LNCaP clone FGC (cell line): Measurements from ENCODE around the gene NMNAT1.
"Not testable (repeated sequence)": the region's sequence is repeated elsewhere in the genome, so short reads cannot be mapped to it uniquely, and the experiment has no call there.

Source experiments
- DNase-seq: peaks from one replicate; pipeline ENCODE4 v3.0.0-alpha.2; 2011; ENCODE audit warnings: low read depth
- H3K4me3 ChIP-seq: 2 replicates; pipeline ENCODE4 v1.5.1; 2011; ENCODE audit warnings: mild to moderate bottlenecking, low read depth, low read length, control low read depth
- CTCF ChIP-seq: IDR thresholded peaks from 2 replicates; pipeline ENCODE4 v1.5.1; 2012; ENCODE audit warnings: mild to moderate bottlenecking; ENCODE audit not compliant: control insufficient read depth, insufficient read depth; ENCODE audit errors: extremely low read depth

NMNAT1 gene

GRCh38 chr1:10014016-10014415, 70.7 kb downstream of the NMNAT1 start:
- no peak for TF ChIP-seq CTCF
- H3K4me3 ChIP-seq: no peak overlapping the region
- DNase-seq: no peak

- no peak overlapping the region for H3K4me3 ChIP-seq
- no peak for TF ChIP-seq CTCF
- no peak for DNase-seq
Measured at GRCh38 chr1:10019561-10019960, 76.3 kb downstream of the NMNAT1 start.

GRCh38 chr1:10020086-10020485, 76.8 kb downstream of the NMNAT1 start:
- H3K4me3 ChIP-seq: no peak overlapping the region
- no peak for DNase-seq
- TF ChIP-seq CTCF: no peak

GRCh38 chr1:10020678-10021077, 77.4 kb downstream of the NMNAT1 start:
- not testable (repeated sequence) for DNase-seq, H3K4me3 ChIP-seq

GRCh38 chr1:10021992-10022391, 78.7 kb downstream of the NMNAT1 start:
- H3K4me3 ChIP-seq, DNase-seq: not testable (repeated sequence)

GRCh38 chr1:10022656-10023055, 79.4 kb downstream of the NMNAT1 start:
- no peak for DNase-seq
- no peak for TF ChIP-seq CTCF
- no peak overlapping the region for H3K4me3 ChIP-seq

- no peak for TF ChIP-seq CTCF
- DNase-seq: no peak
- no peak overlapping the region for H3K4me3 ChIP-seq
Measured at GRCh38 chr1:10025354-10025753, 82.1 kb downstream of the NMNAT1 start.

GRCh38 chr1:10027027-10027426, 83.8 kb downstream of the NMNAT1 start:
- DNase-seq: no peak
- no peak for TF ChIP-seq CTCF
- H3K4me3 ChIP-seq: no peak overlapping the region

GRCh38 chr1:10028956-10029500, 85.8 kb downstream of the NMNAT1 start:
- not testable (repeated sequence) for H3K4me3 ChIP-seq, DNase-seq
